HG03354 (cell line): ENCODE data around the gene ACOT2.
A peak's percentile ranks its signal among the peaks of the same experiment; 100 is the strongest.
"Not testable (repeated sequence)": the region's sequence is repeated elsewhere in the genome, so short reads cannot be mapped to it uniquely, and the experiment has no call there.

Experiments used
- ATAC-seq: cut with Tn5 transposase; IDR thresholded peaks from one replicate; pipeline ENCODE4 v1.9.1; 2021; ENCODE audit warnings: mild to moderate bottlenecking; ENCODE audit not compliant: unreplicated experiment, poor library complexity, severe bottlenecking

The ACOT2 gene

GRCh38 chr14:73566935-73567334 is 2.1 kb upstream of the ACOT2 start:
- not testable (repeated sequence) for ATAC-seq

DNA sequence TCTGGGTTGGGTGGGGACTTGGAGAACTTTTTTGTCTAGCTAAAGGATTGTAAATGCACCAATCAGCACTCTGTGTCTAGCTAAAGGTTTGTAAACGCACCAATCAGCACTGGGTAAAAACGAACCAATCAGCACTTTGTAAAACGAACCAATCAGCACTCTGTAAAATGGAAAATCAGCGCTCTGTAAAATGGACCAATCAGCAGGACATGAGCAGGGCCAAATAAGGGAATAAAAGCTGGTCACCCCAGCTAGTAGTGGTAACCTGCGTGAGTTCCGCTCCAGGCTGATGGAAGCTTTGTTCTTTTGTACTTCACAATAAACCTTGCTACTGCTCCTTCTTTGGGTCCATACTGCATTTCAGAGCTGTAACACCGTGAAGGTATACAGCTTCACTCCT is 1.7 kb upstream of the ACOT2 start:
- ATAC-seq, result no peak

GRCh38 chr14:73567951-73568885 is 795 bp upstream of the ACOT2 start:
- no peak for ATAC-seq

DNA sequence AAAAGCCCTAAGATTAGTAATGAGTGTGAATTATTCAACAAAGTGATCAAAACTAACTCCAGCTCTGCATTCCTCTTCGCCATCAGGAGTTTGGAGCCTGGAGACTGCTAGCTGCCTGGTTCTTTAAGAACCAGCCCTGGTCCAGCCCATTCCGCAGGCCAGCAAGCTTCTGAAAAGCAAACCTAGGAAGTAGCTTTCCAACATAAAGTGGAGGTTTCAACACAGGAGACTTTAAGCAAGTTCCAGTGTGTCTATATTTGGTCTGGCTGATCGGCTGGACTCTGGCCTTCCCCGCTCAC is 178 bp upstream of the ACOT2 start:
- not testable (repeated sequence) for ATAC-seq

- ATAC-seq, result peak; percentile 67
Observed at GRCh38 chr14:73570913-73571312, 1.9 kb downstream of the ACOT2 start.

- not testable (repeated sequence) for ATAC-seq
Observed at GRCh38 chr14:73573034-73573433, 4.0 kb downstream of the ACOT2 start.

GRCh38 chr14:73573740-73574139 is 4.7 kb downstream of the ACOT2 start:
- ATAC-seq, result not testable (repeated sequence)

DNA sequence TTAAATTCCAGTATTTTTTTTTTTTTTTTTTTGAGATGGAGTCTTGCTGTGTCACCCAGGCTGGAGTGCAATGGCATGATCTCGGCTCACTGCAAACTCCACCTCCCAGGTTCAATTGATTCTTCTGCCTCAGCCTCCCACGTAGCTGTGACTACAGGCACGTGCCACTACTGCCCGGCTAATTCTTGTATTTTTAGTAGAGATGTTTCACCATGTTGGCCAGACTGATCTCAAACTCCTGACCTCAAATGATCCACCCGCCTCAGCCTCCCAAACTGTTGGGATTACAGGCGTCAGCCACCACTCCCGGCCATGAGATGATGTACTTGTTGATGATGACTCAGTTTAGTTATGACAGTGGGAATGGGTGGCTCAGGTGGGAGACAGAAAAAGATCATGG is 5.2 kb downstream of the ACOT2 start:
- ATAC-seq, result not testable (repeated sequence)

GRCh38 chr14:73576391-73576790 is 7.4 kb downstream of the ACOT2 start:
- no peak for ATAC-seq

DNA sequence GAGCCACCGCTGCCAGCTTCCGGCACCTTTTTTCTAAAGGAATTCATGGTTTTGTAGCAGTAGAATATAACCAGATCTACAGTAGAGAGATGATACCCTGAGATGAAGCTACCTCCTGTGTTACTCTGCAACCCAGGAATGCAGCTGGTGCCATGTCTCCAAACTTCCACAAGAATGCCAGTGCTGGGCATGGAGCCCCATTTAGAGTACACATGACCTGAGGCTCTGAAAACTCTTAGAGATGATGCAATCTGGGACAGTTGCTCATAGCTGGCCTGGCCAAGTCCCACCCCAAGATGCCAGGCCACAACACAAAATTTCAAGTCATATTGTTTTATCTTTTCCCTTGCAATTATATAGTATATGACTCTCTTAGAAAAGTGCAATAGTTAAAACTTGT is 8.2 kb downstream of the ACOT2 start:
- not testable (repeated sequence) for ATAC-seq

- not testable (repeated sequence) for ATAC-seq
Observed at GRCh38 chr14:73582102-73582979, 13.3 kb downstream of the ACOT2 start.

- ATAC-seq, result no peak
Observed at GRCh38 chr14:73588695-73589094, 19.7 kb downstream of the ACOT2 start.

- no peak for ATAC-seq
Observed at GRCh38 chr14:73589116-73589515, 20.1 kb downstream of the ACOT2 start.

- ATAC-seq, result not testable (repeated sequence)
Observed at GRCh38 chr14:73590673-73591004, 21.6 kb downstream of the ACOT2 start.

DNA sequence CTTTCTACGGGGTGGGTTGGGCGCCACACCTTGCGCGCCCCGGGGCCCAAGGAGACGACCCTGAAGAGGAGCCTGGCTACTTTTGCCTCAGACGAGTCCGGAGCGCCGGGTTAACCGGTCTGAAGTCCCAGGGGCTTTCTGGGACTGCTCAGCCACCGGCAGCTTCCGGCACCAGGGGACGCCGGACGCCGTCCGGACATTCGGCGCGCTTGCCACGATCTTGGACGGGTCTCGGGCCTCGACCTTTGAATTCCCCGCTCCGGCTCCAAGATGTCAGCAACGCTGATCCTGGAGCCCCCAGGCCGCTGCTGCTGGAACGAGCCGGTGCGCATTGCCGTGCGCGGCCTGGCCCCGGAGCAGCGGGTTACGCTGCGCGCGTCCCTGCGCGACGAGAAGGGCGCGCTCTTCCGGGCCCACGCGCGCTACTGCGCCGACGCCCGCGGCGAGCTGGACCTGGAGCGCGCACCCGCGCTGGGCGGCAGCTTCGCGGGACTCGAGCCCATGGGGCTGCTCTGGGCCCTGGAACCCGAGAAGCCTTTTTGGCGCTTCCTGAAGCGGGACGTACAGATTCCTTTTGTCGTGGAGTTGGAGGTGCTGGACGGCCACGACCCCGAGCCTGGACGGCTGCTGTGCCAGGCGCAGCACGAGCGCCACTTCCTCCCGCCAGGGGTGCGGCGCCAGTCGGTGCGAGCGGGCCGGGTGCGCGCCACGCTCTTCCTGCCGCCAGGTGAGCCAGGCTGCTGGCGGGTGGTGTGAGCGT is 22.9 kb downstream of the ACOT2 start, which contains the start of gene ACOT4:
TSS of gene ACOT4 (plus strand) at position 184 of the 760 bp plus-strand sequence. CDS start at position 271, 87 bp downstream.
- peak; percentile 62 for ATAC-seq

DNA sequence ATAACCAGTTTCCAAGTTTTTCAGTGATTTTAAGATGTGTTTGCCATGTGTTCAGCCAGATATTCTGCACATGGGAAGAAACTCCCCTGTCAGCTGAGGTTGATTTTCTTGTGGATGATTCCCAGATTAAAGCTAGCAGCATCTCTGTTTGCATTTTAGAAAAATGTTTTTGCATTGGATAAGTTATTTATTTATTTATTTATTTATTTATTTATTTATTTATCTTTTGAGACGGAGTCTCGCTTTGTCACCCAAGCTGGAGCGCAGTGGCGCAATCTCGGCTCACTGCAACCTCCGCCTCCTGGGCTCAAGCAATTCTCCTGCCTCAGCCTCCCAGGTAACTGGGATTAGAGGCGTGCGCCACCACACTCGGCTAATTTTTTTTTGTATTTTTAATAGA is 25.5 kb downstream of the ACOT2 start:
- no peak for ATAC-seq

GRCh38 chr14:73599499-73599898 is 30.5 kb downstream of the ACOT2 start:
- ATAC-seq, result no peak

GRCh38 chr14:73602994-73603393 is 34.0 kb downstream of the ACOT2 start:
- ATAC-seq, result no peak

DNA sequence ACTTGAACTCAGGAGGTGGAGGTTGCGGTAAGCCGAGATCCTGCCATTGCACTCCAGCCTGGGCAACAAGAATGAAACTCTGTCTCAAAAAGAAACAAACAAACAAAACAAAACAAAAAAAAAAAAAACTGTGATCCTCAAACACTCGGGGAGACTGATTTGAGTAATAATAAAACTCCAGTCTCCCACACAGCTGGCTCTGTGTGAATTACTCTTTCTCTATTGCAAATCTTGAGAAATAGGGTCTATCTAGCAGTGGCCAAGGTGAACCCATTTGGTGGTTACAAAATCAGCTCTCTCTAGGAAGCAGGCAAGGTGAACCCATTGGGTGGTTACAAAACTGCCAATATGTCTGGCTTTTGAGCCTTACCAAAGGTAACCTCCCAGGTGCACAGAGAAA is 37.3 kb downstream of the ACOT2 start:
- no peak for ATAC-seq

- ATAC-seq, result no peak
Observed at GRCh38 chr14:73607241-73607640, 38.2 kb downstream of the ACOT2 start.
